SK-N-SH (cell line): Measurements from ENCODE around the gene MAN1A1. TPM values are rescaled to one million over a fixed set of nuclear protein-coding genes. Genes with fewer than 3 reads are reported as not detected.

Experiments
- CTCF ChIA-PET: fragments of 300-600, 350-600 bp; formaldehyde crosslinking; extraction: SDS; loops from one replicate; lab custom pipeline; 2021; lab: Yijun Ruan, JAX
- POLR2A ChIA-PET: fragments of 350-600 bp; sonication (Branson Sonifier 250); formaldehyde crosslinking; extraction: SDS; loops from one replicate; lab custom pipeline; 2020; ENCODE audit warnings: antibody characterized with exemption, inconsistent platforms; lab: Yijun Ruan, JAX
- DNase-seq: peaks from one replicate; pipeline ENCODE4 v3.0.0; 2012
- H2AFZ ChIP-seq: fragments of 200-600 bp; sonication (generic); 2 replicates; pipeline ENCODE4 v1.8.1; 2016; ENCODE audit warnings: antibody characterized with exemption, mild to moderate bottlenecking, low read depth
- H3F3A ChIP-seq: fragments of 200-600 bp; sonication (generic); replicated peaks from 2 replicates; pipeline ENCODE3; 2016; ENCODE audit warnings: antibody characterized with exemption, mild to moderate bottlenecking; ENCODE audit not compliant: insufficient read depth
- H3K27ac ChIP-seq, 2 experiments: fragments of 200-500 bp in 1 of 2; fragments of 200-600 bp in 1 of 2; sonication (Bioruptor generic) in 1 of 2; sonication (generic), shearing (Covaris generic) in 1 of 2; 2 replicates each; pipeline versions ENCODE4 v1.5.1 to v1.6.1; 2014 to 2016; ENCODE audit warnings: low read depth in 2 of 2, inconsistent platforms in 1 of 2, low read length in 1 of 2, mild to moderate bottlenecking in 1 of 2, mixed read lengths in 1 of 2
- H3K27me3 ChIP-seq: fragments of 200-600 bp; sonication (generic), shearing (Covaris generic); 2 replicates; pipeline ENCODE4 v1.6.1; 2016; ENCODE audit warnings: mixed run types; ENCODE audit not compliant: insufficient read depth
- H3K36me3 ChIP-seq, 2 experiments: fragments of 200-500 bp in 1 of 2; fragments of 200-600 bp in 1 of 2; sonication (Bioruptor generic) in 1 of 2; sonication (generic) in 1 of 2; replicated peaks in 1 of 2; 2 replicates each; pipeline versions ENCODE3 to v1.5.1; 2014 to 2016; ENCODE audit warnings: low read length in 1 of 2, mild to moderate bottlenecking in 1 of 2; ENCODE audit not compliant: insufficient read depth in 2 of 2, control insufficient read depth in 1 of 2
- H3K4me1 ChIP-seq, 2 experiments: fragments of 200-500 bp in 1 of 2; fragments of 200-600 bp in 1 of 2; sonication (Bioruptor generic) in 1 of 2; sonication (generic), shearing (Covaris generic) in 1 of 2; 2 replicates each; pipeline versions ENCODE4 v1.5.1 to v1.6.1; 2014 to 2016; ENCODE audit warnings: low read depth in 1 of 2, low read length in 1 of 2, mixed run types in 1 of 2; ENCODE audit not compliant: insufficient read depth in 2 of 2, control insufficient read depth in 1 of 2
- H3K4me2 ChIP-seq: fragments of 200-600 bp; sonication (generic), shearing (Covaris generic); 2 replicates; pipeline ENCODE4 v1.6.1; 2017; ENCODE audit warnings: mixed run types
- H3K4me3 ChIP-seq, 2 experiments: fragments of 200-500 bp in 1 of 2; fragments of 200-600 bp in 1 of 2; sonication (Bioruptor generic) in 1 of 2; sonication (generic), shearing (Covaris generic) in 1 of 2; 2 replicates each; pipeline versions ENCODE4 v1.5.1 to v1.8.1; 2014 to 2016; ENCODE audit warnings: low read depth in 2 of 2, inconsistent platforms in 1 of 2, low read length in 1 of 2, mild to moderate bottlenecking in 1 of 2, mixed read lengths in 1 of 2, moderate library complexity in 1 of 2
- H3K79me2 ChIP-seq: fragments of 200-600 bp; sonication (generic); 2 replicates; pipeline ENCODE4 v1.8.1; 2017; ENCODE audit warnings: mild to moderate bottlenecking; ENCODE audit not compliant: insufficient read depth
- H3K9ac ChIP-seq: fragments of 200-600 bp; sonication (generic); 2 replicates; pipeline ENCODE4 v1.6.1; 2017; ENCODE audit warnings: mixed run types
- H3K9me2 ChIP-seq: fragments of 200-600 bp; sonication (generic); 2 replicates; pipeline ENCODE4 v1.6.1; 2017; ENCODE audit warnings: mixed run types
- H3K9me3 ChIP-seq: fragments of 200-600 bp; sonication (generic); 2 replicates; pipeline ENCODE4 v1.6.1; 2017; ENCODE audit warnings: mixed run types, mild to moderate bottlenecking, moderate library complexity
- H4K20me1 ChIP-seq: fragments of 200-600 bp; sonication (generic); 2 replicates; pipeline ENCODE4 v1.6.1; 2017; ENCODE audit warnings: mild to moderate bottlenecking, mixed run types; ENCODE audit not compliant: insufficient read depth
- EP300 ChIP-seq, 2 experiments: IDR thresholded peaks; 2 replicates each; pipeline versions ENCODE4 v1.4.0 to v1.6.1; 2012; ENCODE audit warnings: borderline replicate concordance in 1 of 2, low read depth in 1 of 2, low read length in 1 of 2
- EZH2phosphoT487 ChIP-seq: fragments of 200-600 bp; sonication (generic); IDR thresholded peaks from 2 replicates; pipeline ENCODE4 v1.6.1; 2017; ENCODE audit warnings: low read depth, mixed run types, mild to moderate bottlenecking, antibody characterized with exemption, moderate library complexity, borderline replicate concordance
- RCOR1 ChIP-seq: fragments of 150-350 bp; IDR thresholded peaks from 2 replicates; pipeline ENCODE4 v1.6.1; 2017; ENCODE audit warnings: antibody characterized with exemption, low read length
- RFX5 ChIP-seq: IDR thresholded peaks from 2 replicates; pipeline ENCODE4 v1.6.1; 2012; ENCODE audit warnings: mild to moderate bottlenecking, improper control_type of control experiment, low read length
- RXRA ChIP-seq: IDR thresholded peaks from 2 replicates; pipeline ENCODE4 v1.4.0; 2012; ENCODE audit warnings: low read depth, mild to moderate bottlenecking, borderline replicate concordance
- TAF1 ChIP-seq: IDR thresholded peaks from 2 replicates; pipeline ENCODE4 v1.6.1; 2012; ENCODE audit warnings: low read depth, mild to moderate bottlenecking, low read length, moderate library complexity, borderline replicate concordance
- TEAD4 ChIP-seq: IDR thresholded peaks from 2 replicates; pipeline ENCODE4 v1.4.0; 2012; ENCODE audit warnings: mild to moderate bottlenecking, borderline replicate concordance; ENCODE audit not compliant: insufficient read depth
- YY1 ChIP-seq: IDR thresholded peaks from 2 replicates; pipeline ENCODE4 v1.4.0; 2012; ENCODE audit warnings: low read depth, mild to moderate bottlenecking
- polyA plus RNA-seq, 3 experiments: library from polyadenylated mRNA; depleted of rRNA; stranded (reverse); fragments of >200 nt; gene quantifications; 2 replicates each; pipeline ENCODE4 v1.2.3, GENCODE V29; 2012
- TF ChIP-seq, protein P1 (sequence below): IDR thresholded peaks from 2 replicates; pipeline ENCODE4 v1.4.0; 2012; ENCODE audit warnings: low read depth
- TF ChIP-seq, protein P2 (sequence below): IDR thresholded peaks from 2 replicates; pipeline ENCODE4 v1.6.1; 2012; ENCODE audit warnings: mild to moderate bottlenecking, low read depth, low read length, moderate library complexity
- TF ChIP-seq, protein P3 (sequence below): fragments of 150-350 bp; IDR thresholded peaks from 2 replicates; pipeline ENCODE4 v1.6.1; 2017; ENCODE audit warnings: antibody characterized with exemption, low read length, low read depth, borderline replicate concordance

Gene MAN1A1
- polyA plus RNA-seq, 1 of the 3 experiments (the other 2 are of a cell fraction): 28.0 TPM

DNA sequence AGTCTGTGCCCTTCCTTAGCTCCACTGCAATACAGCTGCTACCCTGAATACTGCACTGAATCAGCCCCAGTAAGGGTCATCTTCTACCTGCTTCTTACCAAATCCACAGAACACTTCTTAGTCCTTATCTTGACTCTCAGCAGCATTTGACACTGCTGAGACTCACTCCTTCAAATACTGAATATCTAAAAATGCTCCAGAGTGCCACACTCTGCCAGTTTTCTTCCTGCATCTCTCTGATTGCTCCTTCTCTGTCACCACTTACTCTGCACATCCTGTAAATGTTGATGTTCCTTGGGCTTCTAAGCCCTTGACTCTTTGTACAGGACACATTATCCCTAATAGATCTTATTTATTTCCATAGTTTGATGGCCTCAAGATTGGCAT is 19.8 kb downstream of the MAN1A1 start:
- Histone ChIP-seq H3K36me3 (peaks cover 0 to 8% of the 10 kb centered on the region in 2 experiments), H4K20me1 (peaks cover 9% of the 10 kb centered on the region; the same call in 1 of the 2 replicates), H3K4me2 (no peak overlapping the region), H3K9me2 (no peaks in the 10 kb centered on the region), H3K9me3 (no peaks in the 10 kb centered on the region), H3K27ac (peak overlapping the region in 1 of 2 experiments; percentile 79; a peak in 2 of 4 replicates), H3F3A (no peaks in the 10 kb centered on the region), H3K4me1 (peaks cover 0 to 40% of the 10 kb centered on the region in 2 experiments; a peak in 2 of 4 replicates), H3K79me2 (peaks cover 6% of the 10 kb centered on the region; the same call in 1 of the 2 replicates), H3K9ac (no peak overlapping the region), H3K4me3 (no peak overlapping the region), H2AFZ (no peak overlapping the region), H3K27me3 (no peaks in the 10 kb centered on the region)
- CTCF ChIA-PET: no interaction called here
- TF ChIP-seq, protein P1, sequence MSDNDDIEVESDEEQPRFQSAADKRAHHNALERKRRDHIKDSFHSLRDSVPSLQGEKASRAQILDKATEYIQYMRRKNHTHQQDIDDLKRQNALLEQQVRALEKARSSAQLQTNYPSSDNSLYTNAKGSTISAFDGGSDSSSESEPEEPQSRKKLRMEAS: no peak
- TF ChIP-seq RXRA (no peak), RFX5 (no peak), RCOR1 (no peak), TEAD4 (no peak), EP300 (IDR thresholded peaks at IDR 0.05; ENCODE audit: borderline replicate concordance in 1 of 2, low read depth in 1 of 2, low read length in 1 of 2) (no peak), TAF1 (no peak), EZH2phosphoT487 (no peak), YY1 (no peak)
- TF ChIP-seq, protein P2, sequence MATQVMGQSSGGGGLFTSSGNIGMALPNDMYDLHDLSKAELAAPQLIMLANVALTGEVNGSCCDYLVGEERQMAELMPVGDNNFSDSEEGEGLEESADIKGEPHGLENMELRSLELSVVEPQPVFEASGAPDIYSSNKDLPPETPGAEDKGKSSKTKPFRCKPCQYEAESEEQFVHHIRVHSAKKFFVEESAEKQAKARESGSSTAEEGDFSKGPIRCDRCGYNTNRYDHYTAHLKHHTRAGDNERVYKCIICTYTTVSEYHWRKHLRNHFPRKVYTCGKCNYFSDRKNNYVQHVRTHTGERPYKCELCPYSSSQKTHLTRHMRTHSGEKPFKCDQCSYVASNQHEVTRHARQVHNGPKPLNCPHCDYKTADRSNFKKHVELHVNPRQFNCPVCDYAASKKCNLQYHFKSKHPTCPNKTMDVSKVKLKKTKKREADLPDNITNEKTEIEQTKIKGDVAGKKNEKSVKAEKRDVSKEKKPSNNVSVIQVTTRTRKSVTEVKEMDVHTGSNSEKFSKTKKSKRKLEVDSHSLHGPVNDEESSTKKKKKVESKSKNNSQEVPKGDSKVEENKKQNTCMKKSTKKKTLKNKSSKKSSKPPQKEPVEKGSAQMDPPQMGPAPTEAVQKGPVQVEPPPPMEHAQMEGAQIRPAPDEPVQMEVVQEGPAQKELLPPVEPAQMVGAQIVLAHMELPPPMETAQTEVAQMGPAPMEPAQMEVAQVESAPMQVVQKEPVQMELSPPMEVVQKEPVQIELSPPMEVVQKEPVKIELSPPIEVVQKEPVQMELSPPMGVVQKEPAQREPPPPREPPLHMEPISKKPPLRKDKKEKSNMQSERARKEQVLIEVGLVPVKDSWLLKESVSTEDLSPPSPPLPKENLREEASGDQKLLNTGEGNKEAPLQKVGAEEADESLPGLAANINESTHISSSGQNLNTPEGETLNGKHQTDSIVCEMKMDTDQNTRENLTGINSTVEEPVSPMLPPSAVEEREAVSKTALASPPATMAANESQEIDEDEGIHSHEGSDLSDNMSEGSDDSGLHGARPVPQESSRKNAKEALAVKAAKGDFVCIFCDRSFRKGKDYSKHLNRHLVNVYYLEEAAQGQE: no peak
- TF ChIP-seq, protein P3, sequence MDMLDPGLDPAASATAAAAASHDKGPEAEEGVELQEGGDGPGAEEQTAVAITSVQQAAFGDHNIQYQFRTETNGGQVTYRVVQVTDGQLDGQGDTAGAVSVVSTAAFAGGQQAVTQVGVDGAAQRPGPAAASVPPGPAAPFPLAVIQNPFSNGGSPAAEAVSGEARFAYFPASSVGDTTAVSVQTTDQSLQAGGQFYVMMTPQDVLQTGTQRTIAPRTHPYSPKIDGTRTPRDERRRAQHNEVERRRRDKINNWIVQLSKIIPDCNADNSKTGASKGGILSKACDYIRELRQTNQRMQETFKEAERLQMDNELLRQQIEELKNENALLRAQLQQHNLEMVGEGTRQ: no peak
- no peak for DNase-seq
- POLR2A ChIA-PET: interaction anchor here (0.6 kb wide), 1 partner anchor 144 kb away, joined by 4 read pairs; no protein-coding TSS in a partner anchor
